Liver (tissue), 9 donors: ENCODE measurements around the gene CRB1. TPM values are rescaled to one million over a fixed set of nuclear protein-coding genes. Genes with fewer than 3 reads are reported as not detected.
A peak's percentile ranks its signal among the peaks of the same experiment; 100 is the strongest.

Experiments used
- DNase-seq: peaks from one replicate; pipeline ENCODE4 v3.0.0-alpha.2; 2017; ENCODE audit warnings: low spot score
- H3K27ac ChIP-seq, 2 donors: one replicate each; pipeline ENCODE4 v1.7.0; 2013; ENCODE audit warnings: inconsistent platforms in 2 of 2, low read length in 2 of 2, control low read depth in 1 of 2, low read depth in 1 of 2, mild to moderate bottlenecking in 1 of 2
- H3K27me3 ChIP-seq, 4 donors: one replicate each; pipeline versions ENCODE4 v1.6.1 to v1.7.0; 2013; ENCODE audit warnings: low read length in 3 of 4, inconsistent platforms in 1 of 4, mild to moderate bottlenecking in 1 of 4, moderate library complexity in 1 of 4; ENCODE audit not compliant: control insufficient read depth in 4 of 4, insufficient read depth in 4 of 4
- H3K36me3 ChIP-seq, 4 donors: one replicate each; pipeline versions ENCODE4 v1.6.1 to v1.7.0; 2013; ENCODE audit warnings: low read length in 3 of 4, mild to moderate bottlenecking in 3 of 4, low read depth in 1 of 4, moderate library complexity in 1 of 4; ENCODE audit not compliant: control insufficient read depth in 4 of 4, insufficient read depth in 3 of 4
- H3K4me1 ChIP-seq, 4 donors: one replicate each; pipeline versions ENCODE4 v1.6.1 to v1.7.0; 2013; ENCODE audit warnings: low read length in 3 of 4, mild to moderate bottlenecking in 3 of 4, moderate library complexity in 1 of 4; ENCODE audit not compliant: control insufficient read depth in 4 of 4, insufficient read depth in 4 of 4
- H3K4me3 ChIP-seq, 3 donors: one replicate each; pipeline versions ENCODE4 v1.6.1 to v1.7.0; 2013; ENCODE audit warnings: low read length in 3 of 3, control low read depth in 1 of 3, low read depth in 1 of 3, mild to moderate bottlenecking in 1 of 3
- H3K9ac ChIP-seq, 2 donors: one replicate each; pipeline ENCODE4 v1.7.0; 2013; ENCODE audit warnings: low read length in 2 of 2, mild to moderate bottlenecking in 2 of 2, moderate library complexity in 2 of 2, control low read depth in 1 of 2, low read depth in 1 of 2
- H3K9me3 ChIP-seq, 4 donors: one replicate each; pipeline versions ENCODE4 v1.6.1 to v1.7.0; 2013; ENCODE audit warnings: low read length in 3 of 4; ENCODE audit not compliant: control insufficient read depth in 4 of 4
- ATF3 ChIP-seq: IDR thresholded peaks from 2 replicates; pipeline ENCODE4 v1.6.1; 2016; ENCODE audit warnings: antibody characterized with exemption
- CTCF ChIP-seq: fragments of 150-350 bp; IDR thresholded peaks from 2 replicates; pipeline ENCODE4 v1.5.1; 2017; ENCODE audit warnings: improper control_type of control experiment, low read depth, low read length; ENCODE audit not compliant: missing input control
- EGR1 ChIP-seq, 2 donors: IDR thresholded peaks; 2 replicates each; pipeline ENCODE4 v1.6.1; 2016 to 2018; ENCODE audit warnings: antibody characterized with exemption in 2 of 2, low read depth in 2 of 2
- FOXA1 ChIP-seq: IDR thresholded peaks from 2 replicates; pipeline ENCODE4 v1.6.1; 2016; ENCODE audit warnings: antibody characterized with exemption
- FOXA2 ChIP-seq: IDR thresholded peaks from 2 replicates; pipeline ENCODE4 v1.6.1; 2016; ENCODE audit warnings: antibody characterized with exemption
- GABPA ChIP-seq, 2 donors: IDR thresholded peaks in 1 of 2; conservative IDR thresholded peaks in 1 of 2; 2 replicates each; pipeline ENCODE4 v1.6.1; 2016; ENCODE audit warnings: antibody characterized with exemption in 2 of 2, mild to moderate bottlenecking in 1 of 2, moderate library complexity in 1 of 2
- HNF4A ChIP-seq, 2 donors: conservative IDR thresholded peaks; 2 replicates each; pipeline ENCODE4 v1.6.1; 2016; ENCODE audit warnings: antibody characterized with exemption in 2 of 2, mild to moderate bottlenecking in 2 of 2
- HNF4G ChIP-seq: IDR thresholded peaks from 2 replicates; pipeline ENCODE4 v1.6.1; 2016; ENCODE audit warnings: antibody characterized with exemption
- JUND ChIP-seq, 2 donors: IDR thresholded peaks; 2 replicates each; pipeline ENCODE4 v1.6.1; 2016; ENCODE audit warnings: antibody characterized with exemption in 2 of 2
- MAX ChIP-seq: IDR thresholded peaks from 2 replicates; pipeline ENCODE4 v1.6.1; 2016; ENCODE audit warnings: antibody characterized with exemption
- NR2F2 ChIP-seq: IDR thresholded peaks from 2 replicates; pipeline ENCODE4 v1.6.1; 2016; ENCODE audit warnings: antibody characterized with exemption
- RAD21 ChIP-seq, 2 donors: IDR thresholded peaks; 2 replicates each; pipeline ENCODE4 v1.6.1; 2016; ENCODE audit warnings: antibody characterized with exemption in 2 of 2, mild to moderate bottlenecking in 2 of 2
- REST ChIP-seq: IDR thresholded peaks from 2 replicates; pipeline ENCODE4 v1.6.1; 2016; ENCODE audit warnings: antibody characterized with exemption, mild to moderate bottlenecking
- RXRA ChIP-seq, 2 donors: IDR thresholded peaks; 2 replicates each; pipeline ENCODE4 v1.6.1; 2017 to 2018; ENCODE audit warnings: antibody characterized with exemption in 2 of 2, mild to moderate bottlenecking in 1 of 2
- SP1 ChIP-seq: IDR thresholded peaks from 2 replicates; pipeline ENCODE4 v1.6.1; 2018; ENCODE audit warnings: antibody characterized with exemption, mild to moderate bottlenecking
- TAF1 ChIP-seq: conservative IDR thresholded peaks from 2 replicates; pipeline ENCODE4 v1.6.1; 2016; ENCODE audit warnings: antibody characterized with exemption, mild to moderate bottlenecking
- YY1 ChIP-seq: IDR thresholded peaks from 2 replicates; pipeline ENCODE4 v1.6.1; 2016; ENCODE audit warnings: antibody characterized with exemption, mild to moderate bottlenecking
- ZBTB33 ChIP-seq: IDR thresholded peaks from 2 replicates; pipeline ENCODE4 v1.6.1; 2016; ENCODE audit warnings: antibody characterized with exemption
- WGBS: extraction: QIAGEN DNeasy Blood & Tissue Kit; methylation state at CpG from one replicate; pipeline ENCODE4 v1.1.7; 2013; 5-methylcytosine and 5-hydroxymethylcytosine counted together
- polyA plus RNA-seq, 2 donors: library from polyadenylated mRNA; stranded (reverse) in 1 of 2; unstranded in 1 of 2; fragments of 200-250 nt in 1 of 2; fragments of >200 nt in 1 of 2; fragmentation: Nextera tagmentation in 1 of 2; extraction: Ambion mirVana in 1 of 2; gene quantifications; one replicate each; pipeline versions ENCODE4 v1.2.1 to v1.2.3, GENCODE V29; 2013 to 2015
- total RNA-seq, 2 donors: library from RNA; depleted of rRNA; stranded (reverse); fragments of >200 nt; gene quantifications; one replicate each; pipeline ENCODE4 v1.2.3, GENCODE V29; 2014
- donor health status: healthy.
- donor health status: healthy.
- donor health status: healthy.
- donor health status: healthy.
- donor health status: healthy.

The CRB1 gene
- total and polyA plus RNA-seq, 4 donors: 5.1 TPM; not detected in 3

- 50% methylated on average over 5 of the region's 5 CpGs for WGBS
- H3K9ac ChIP-seq: no peak overlapping the region
- no peak overlapping the region for H3K27ac ChIP-seq
- H3K4me1 ChIP-seq: no peaks in the 10 kb centered on the region
- H3K36me3 ChIP-seq: no peaks in the 10 kb centered on the region
- no peaks in the 10 kb centered on the region for H3K27me3 ChIP-seq
- no peak overlapping the region for H3K4me3 ChIP-seq
- H3K9me3 ChIP-seq: no peaks in the 10 kb centered on the region
- no peak for TF ChIP-seq MAX
- TF ChIP-seq RAD21 (IDR thresholded peaks at IDR 0.05): peak; percentile 90 to 92
- peak; percentile 58 for TF ChIP-seq CTCF
- DNase-seq: no peak
Measured at GRCh38 chr1:197356723-197357533, 88.9 kb downstream of the CRB1 start.

GRCh38 chr1:197358959-197359358 lies 90.9 kb downstream of the CRB1 start:
- H3K36me3 ChIP-seq: no peaks in the 10 kb centered on the region
- H3K27ac ChIP-seq: no peak overlapping the region
- no peak overlapping the region for H3K4me3 ChIP-seq
- TF ChIP-seq ATF3: no peak
- TF ChIP-seq EGR1 (IDR thresholded peaks at IDR 0.05; ENCODE audit: low read depth in 2 of 2): no peak
- no peak for TF ChIP-seq NR2F2
- TF ChIP-seq RXRA (IDR thresholded peaks at IDR 0.05): peak in 1 of 2 donors; percentile 15
- TF ChIP-seq JUND (IDR thresholded peaks at IDR 0.05): no peak
- no peak for TF ChIP-seq YY1
- peak; percentile 34 for TF ChIP-seq HNF4G
- no peak for TF ChIP-seq REST
- TF ChIP-seq FOXA1: no peak
- peak; percentile 55 to 88 for TF ChIP-seq HNF4A (conservative IDR thresholded peaks at IDR 0.05)
- TF ChIP-seq CTCF: no peak
- no peak for TF ChIP-seq GABPA (IDR thresholded peaks at IDR 0.05 in 1 of 2, conservative IDR thresholded peaks at IDR 0.05 in 1 of 2)
- TF ChIP-seq MAX: no peak
- TF ChIP-seq SP1: peak; percentile 23
- TF ChIP-seq RAD21 (IDR thresholded peaks at IDR 0.05): peak in 1 of 2 donors; percentile 6
- no peak for TF ChIP-seq TAF1
- TF ChIP-seq FOXA2: peak; percentile 16
- no peak for TF ChIP-seq ZBTB33
- no peaks in the 10 kb centered on the region for H3K9me3 ChIP-seq
- no peaks in the 10 kb centered on the region for H3K4me1 ChIP-seq
- DNase-seq: no peak
- no peak overlapping the region for H3K9ac ChIP-seq
- 42% methylated on average over 1 of the region's 1 CpG for WGBS
- no peaks in the 10 kb centered on the region for H3K27me3 ChIP-seq
